Tongue (tissue), 2 donors: Measurements from ENCODE around the gene AKT1. TPM values are rescaled to one million over a fixed set of nuclear protein-coding genes. Genes with fewer than 3 reads are reported as not detected.
A peak's percentile ranks its signal among the peaks of the same experiment; 100 is the strongest.
"Not testable (repeated sequence)": the region's sequence is repeated elsewhere in the genome, so short reads cannot be mapped to it uniquely, and the experiment has no call there.

Experiments
- DNase-seq: peaks from one replicate; pipeline ENCODE4 v3.0.0-alpha.2; 2015
- total RNA-seq: library from RNA; depleted of rRNA; stranded (reverse); fragments of >200 nt; gene quantifications from one replicate; pipeline ENCODE4 v1.2.3, GENCODE V29; 2014

AKT1 gene
- total RNA-seq, result 198 TPM

DNA sequence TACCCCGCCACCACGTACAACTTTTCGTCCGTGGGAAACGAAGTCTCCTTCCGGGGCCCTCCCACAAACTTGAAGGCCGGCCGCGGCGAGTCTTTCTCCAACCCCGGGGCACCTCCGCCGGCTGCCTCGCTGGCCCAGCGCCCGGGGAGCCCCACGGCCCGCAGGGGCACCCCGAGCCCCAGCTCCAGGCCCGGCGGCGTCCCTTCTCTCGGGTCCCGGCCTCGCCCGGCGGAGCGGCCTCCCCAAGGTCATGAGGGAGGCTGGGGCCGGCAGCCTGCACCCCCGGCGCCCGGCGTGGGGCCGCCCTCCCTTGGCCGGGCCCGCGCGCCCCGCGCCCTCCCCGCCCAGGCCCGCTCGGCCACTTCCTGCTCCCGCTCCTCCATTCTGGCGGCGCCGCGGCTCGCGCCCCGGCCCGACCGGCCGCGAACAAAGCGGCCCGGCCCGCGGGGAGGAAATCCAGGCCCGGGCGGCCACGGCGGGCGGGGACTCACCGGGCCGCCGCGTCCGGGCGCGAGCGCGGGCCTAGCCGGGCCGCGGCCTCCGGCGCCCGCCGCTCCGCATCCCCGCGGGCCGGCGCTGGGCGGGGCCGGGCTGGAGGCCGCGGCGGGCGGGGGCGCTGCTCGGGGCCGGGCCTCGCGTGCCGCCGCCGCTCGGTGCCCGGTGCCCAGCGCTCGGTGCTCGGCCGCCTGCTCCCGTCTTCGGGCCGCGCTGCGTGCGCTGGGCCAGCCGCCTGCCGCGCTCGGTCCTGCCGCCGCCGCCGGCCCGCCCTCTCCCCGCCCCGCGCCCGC is at the start of gene AKT1:
TSS of gene AKT1 (minus strand) at position 756 of the 788 bp plus-strand sequence. CDS start 3,105 bp downstream, outside the sequence.
- no peak for DNase-seq

DNA sequence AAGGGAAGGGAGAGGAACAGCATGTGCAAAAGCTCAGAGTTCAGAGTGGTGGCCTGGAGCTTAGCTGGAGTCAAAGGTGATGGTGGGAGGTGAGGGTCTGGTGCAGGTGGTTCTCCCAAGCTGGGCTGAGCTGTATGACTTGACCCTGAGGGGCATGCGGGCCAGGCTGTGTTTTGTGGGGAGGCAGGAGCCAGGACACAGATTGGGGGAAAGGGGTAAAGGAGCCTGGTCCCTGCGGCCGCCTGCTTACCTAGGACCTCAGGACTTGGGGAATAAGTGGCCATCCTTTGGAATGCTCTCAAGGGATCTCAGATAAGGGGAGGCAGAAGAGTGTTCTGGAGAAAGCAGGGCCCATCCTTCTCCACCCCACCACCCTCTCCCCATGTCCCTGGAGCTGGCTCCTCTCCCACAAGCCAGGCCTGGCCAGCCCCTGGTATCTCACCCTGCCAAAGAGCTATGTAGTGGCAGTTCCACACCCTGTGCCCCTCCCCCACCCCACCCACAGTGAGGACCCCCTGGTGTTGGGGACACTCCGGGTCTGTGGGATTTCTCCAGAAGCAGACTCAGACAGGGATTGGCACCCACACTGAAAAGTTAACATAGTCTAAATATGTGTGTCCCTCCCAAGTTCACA is 49.6 kb upstream of the AKT1 start:
- no peak for DNase-seq

DNA sequence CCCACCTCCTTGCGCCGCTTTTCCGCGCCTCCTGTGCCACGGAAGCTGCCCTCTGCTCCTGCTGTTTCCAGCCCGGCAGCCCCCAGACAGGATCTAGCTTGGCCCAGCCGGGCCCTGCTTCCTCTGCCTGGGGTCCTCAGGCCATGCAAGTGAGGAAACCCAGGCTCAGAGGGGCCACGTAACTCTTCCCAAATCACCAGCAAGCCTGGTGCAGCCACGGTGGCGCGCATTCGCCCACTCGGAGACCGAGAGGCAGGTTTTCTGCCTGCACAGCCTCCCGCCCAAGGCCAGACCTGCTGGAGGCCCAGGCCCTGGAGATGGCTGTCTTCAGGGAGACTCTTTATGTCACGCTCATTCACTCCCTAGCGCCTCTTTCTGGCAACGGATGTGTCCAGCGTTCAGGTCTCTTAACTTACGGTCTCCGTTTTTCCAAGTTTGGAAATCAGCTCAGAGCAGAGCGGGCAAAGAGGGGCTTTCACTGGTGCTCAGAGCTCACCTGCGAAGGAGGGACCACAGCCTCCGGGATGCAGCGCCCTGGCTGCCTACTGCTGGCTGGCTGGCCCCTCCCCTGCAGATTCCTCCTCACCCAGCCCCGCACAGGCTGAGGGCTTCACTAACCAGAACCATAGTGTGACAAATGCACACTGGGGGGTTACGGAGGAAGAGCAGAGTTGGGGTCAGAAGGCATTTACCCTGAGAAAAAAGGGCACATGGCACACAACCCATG is 48.9 kb upstream of the AKT1 start:
- DNase-seq, result no peak

DNA sequence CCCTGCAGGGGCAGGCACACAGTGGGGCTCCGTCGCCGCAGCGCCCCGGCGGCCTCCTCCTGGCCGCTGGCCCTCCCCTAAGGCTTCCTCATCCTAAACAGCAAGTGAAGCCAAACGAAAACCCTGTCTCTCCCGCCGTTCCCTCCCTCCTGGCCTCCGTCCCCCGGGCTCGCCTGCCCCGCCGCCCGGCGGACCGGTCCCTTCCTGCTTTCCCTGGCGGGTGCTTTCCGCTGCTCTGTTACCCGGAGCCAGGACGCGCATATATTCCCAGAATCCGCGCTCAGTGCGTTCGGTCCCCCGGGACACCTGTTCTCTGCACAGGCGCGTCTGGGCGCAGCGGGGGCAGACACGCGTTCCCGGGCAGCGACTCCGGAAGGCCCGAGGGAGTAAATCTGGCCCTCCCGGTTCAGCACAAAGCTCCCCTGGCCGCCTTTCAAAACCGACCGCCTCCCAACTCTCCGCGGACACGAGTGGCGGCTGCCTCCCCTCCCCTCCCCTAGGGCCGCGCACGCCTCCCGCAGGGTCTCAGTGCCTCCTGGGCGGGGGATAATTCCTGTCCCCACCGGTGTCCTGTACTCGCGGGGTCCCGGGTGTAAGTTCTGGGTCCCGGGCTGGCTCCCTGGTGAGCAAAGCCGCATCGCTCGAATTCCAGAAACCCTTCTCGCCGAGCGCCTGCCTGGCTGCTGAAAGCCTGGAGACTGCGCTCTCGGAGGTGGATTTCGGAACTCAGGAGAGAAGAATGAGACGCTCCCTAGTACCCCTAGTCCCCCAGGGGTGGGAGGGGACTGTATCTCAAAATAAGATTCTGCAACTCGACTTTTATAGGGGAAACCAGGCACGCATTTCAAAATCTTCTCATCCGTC is 48.1 kb upstream of the AKT1 start:
- DNase-seq, result peak; percentile 37

DNA sequence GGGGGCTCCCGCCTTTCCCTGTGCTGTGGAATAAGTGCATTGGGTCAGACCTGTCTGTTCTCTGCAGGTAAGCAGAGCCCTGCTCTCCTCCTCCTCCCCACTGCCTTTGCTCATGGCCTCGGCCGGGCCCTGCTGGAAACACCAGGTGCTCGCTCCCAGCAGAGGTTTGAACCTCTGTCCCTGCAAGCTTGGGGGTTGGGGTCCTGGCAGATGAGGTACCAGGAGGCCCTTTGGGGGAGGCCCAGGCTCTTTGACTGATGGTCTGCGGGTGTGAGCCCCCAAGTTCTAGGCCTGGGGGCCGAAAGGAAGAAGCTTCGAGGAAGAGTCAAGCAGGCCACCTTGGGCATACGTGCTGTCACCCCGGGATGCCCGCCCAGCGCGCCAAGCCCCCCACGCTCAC is 47.5 kb upstream of the AKT1 start:
- DNase-seq, result no peak

DNA sequence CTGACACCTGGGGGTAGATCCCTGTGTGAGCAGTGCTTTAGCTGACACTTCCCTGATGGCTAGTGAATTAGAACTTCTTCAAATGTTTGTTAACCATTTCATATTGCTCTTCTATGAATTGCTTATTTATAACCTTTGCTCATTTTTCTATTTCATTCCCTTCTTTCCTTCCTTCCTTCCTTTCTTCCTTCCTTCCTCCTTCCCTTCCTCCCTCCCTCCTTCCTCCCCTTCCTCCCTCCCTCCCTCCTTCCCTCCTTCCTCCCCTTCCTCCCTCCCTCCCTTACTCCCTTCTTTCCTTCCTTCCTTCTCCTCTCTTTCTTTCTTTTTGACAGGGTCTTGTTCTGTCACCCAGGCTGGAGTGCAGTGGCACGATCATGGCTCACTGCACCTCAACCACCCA is 46.2 kb upstream of the AKT1 start:
- DNase-seq, result no peak

DNA sequence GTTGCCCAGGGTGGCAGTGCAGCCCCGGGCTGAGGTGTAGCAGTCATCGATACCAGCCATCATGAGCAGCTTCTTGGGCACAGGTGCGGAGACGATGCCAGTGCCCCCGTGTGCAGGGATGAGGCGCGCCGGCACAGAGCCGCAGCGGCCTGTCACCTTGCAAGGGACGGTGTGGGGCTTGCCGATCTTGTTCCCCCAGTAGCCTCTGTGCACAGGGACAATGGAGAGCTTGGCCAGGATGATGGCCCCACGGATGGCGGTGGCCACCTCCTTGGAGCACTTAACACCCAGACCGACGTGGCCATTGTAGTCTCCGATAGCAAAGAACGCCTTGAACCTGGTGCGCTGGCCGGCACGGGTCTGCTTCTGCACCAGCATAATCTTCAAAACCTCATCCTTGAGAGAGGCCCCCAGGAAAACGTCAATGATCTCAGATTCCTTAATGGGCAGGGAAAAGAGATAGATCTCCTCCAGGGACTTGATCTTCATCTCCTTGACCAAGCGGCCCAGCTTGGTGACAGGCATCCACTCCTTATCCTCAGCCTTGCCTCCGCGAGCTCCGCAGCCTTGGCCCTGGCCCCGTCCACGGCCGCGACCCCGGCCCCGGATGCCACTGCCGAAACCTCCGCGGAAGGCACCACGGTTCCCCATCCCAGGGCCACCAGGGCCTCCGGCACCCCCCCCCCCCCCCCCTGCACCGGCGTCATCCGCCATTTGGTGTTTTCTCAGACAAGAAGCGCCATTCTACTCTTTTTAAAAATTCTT is 40.8 kb upstream of the AKT1 start:
- DNase-seq, result not testable (repeated sequence)

DNA sequence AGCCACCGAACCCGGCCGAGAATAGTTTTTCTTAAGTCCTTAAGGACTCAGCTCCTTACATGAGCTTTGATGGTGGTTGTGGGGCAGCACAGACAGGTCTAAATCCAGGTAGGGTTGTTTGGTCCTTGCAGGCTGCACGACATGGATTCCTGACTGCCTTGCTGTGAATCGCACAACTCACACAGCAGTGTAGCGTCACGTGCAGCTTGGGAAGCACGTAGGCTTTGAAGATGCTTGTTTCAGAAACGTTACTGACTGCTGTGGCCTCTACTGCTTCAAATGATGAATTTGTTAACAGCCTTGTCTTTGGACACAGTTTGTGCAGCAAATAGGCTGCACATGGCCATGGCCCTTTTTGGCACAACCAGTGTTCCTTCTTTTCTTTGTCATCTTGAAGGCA is 35.2 kb upstream of the AKT1 start:
- no peak for DNase-seq

DNA sequence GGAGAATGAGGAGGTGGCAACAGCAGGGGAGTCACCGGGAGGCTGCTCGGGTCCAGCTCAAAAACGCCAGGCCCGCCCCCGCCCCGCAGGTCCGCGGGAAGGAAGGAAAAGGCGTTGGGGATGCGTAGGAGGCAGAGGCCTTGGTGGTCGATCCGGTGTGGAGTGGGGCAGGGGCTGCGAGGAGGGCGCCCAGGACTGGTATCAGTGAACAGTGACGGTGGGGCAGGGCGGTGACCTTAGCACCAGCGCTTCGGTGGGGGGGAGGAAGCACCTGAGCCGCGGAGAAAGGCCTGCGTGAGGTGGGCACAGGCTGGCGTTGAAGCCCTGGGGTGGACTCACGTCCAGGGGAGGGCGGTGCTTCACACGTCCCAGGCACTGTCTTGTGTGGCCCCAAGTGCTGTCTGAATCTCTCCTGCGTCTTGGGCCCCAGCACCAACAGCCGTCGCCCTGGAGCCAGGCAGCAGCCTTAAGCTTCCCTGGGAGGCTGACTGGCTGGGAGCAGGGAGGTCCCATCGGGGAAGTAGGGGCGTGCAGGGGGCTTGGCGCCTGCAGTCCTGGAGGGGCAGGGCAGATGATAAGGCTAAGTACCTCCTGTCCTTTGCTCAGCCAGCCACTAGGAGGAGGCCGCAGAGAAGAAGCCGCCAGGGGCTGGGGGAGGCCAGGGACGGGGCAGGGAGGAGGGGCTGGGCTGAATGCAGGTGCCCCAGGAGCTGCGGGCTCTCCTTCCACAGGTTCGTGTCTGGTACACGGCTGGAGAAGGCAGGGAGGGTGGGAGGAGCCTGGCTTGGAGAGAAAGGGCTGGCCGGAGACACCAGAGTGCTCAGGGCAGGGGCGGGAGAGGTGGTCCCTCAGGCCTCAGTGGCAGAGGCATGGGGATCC is 31.9 kb upstream of the AKT1 start:
- DNase-seq, result peak; percentile 24

DNA sequence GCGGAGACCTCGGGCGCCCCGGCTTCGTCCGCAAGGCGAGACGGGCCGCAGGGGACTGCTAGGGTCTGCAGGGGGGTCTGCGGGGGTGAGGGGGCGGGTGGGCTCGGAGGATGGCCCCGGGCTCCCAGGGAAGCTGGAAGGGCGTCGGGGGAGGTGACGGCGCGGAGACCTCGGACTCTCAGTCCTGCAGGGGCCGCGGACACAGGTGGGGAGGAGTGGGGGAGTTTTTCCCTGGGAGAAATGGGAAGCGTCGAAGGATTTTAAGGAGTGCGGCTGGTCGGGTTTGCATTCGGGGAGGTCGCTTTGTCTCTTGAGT is 31.3 kb upstream of the AKT1 start:
- DNase-seq, result no peak

DNA sequence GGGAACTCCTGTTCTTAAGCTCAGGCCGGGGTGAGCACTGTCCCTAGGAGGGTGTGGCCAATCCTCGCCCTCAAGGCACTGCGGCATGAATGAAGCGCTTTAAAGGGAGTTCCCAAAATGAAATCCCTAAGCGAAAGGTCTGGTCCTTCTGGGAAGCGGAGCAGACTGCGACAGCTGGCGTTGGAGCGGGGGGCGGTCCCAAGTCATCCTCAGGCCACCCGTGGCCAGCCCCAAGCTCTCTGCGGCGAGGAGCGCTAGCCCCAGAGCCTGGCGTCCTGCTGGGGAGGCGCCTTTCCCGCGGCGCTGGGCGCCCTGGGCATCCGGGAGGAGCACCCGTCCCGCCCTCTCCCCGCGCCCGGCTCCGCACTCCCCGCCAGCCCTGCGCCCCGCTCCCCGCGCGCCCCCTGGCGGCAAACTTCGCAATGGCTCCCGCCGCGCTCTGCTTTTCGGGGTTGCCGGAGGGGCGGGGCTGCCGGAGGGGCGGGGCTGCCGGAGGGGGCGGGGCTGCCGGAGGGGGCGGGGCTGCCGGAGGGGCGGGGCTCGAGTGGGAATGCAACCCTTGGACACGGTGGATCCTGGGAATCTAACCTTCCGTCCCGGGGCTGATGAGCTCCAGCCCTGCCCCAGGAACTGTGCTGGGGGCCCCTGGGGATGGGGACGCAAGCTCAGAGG is 30.8 kb upstream of the AKT1 start:
- DNase-seq, result peak; percentile 90

DNA sequence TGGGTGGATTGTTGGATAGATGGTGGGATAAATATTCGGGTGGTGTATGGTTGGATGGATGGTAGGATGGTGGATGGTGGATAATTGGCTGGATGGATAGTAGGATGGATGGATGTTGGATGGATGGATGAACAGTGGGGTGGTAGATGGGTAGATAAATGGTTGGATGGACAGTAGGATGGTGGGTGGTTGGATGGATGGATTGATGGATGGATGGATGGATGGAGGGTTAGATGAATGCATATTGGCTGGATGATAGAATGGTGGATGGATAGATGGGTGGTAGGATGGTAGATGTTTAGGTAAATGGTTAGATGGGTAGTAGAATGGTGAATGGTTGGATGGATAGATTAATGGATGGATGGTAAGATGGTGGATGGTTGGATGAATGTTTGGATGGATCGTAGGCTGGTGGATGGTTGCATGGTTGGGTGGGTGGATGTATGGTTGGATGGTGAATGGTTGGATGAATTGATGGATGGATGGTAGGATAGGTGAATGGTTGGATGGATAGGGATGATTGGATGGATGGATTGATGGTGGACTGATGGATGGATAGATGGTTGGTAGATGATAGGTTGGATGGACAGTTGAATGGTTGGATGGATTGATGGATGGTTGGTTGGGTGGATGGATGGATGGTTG is 28.9 kb upstream of the AKT1 start:
- DNase-seq, result no peak

DNA sequence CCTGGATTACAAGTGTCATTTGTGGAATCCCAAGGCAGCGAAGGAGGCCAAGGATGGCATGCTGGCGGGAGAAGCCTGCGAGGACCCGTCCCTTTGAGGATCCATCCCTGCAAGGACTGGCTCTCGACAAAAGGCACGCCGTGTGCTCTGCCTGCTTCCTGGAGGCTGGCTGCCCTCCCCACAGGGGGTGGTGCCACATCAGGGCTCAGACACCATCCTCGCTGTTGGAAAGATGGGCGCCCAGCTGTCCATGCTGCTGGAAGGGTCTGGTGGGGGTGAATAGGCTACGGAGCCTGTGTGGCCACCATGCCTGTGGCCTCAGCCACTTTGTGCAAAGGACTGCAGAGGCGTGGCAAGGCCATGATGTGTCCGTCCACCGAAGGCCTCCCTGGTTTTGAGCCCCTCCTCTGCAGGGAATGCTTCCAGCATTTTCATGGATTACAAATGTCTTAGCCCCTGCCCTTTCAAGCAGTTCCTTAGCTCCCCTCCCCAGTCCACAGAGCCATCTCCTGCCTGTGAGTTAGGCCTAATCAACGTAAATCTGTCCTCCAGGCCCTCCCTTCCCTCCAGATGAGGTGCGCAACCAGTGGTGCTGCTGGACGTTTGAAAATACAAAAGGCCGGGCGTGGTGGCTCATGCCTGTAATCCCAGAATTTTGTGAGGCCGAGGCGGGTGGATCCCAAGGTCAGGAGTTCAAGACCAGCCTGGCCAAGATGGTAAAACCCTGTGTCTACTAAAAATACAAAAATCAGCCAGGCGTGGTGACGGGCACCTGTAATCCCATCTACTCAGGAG is 27.5 kb upstream of the AKT1 start:
- DNase-seq, result no peak

DNA sequence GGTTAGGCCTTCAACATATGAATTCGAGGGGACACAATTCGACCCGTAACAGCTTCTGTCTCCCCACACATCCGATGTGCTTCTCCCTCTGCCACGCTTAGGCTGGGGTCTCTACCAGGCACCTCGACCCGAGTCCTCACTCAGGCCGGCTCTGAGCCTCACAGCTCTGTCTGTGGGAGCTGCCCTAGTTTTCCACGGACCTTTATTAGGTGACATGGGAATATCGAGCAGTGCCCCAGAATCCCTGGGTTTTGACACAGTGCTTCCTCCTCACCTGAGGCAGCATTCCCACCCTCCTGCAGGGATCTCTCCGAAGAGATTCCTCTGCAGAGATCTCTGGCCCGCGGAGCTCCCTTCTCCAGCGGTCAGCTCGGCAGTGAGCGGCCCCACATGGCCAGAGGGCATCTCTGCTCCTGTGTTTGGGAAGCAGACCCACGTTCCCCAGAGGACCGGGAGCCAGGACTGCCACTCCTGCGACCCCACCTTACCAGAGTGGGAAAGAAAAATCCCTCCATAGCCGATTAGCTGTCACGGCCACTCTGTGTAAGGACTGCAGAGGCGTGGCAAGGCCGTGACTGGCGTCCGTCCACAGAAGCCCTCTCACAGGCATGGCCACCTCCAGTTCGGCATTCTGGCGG is 26.5 kb upstream of the AKT1 start:
- DNase-seq, result no peak

DNA sequence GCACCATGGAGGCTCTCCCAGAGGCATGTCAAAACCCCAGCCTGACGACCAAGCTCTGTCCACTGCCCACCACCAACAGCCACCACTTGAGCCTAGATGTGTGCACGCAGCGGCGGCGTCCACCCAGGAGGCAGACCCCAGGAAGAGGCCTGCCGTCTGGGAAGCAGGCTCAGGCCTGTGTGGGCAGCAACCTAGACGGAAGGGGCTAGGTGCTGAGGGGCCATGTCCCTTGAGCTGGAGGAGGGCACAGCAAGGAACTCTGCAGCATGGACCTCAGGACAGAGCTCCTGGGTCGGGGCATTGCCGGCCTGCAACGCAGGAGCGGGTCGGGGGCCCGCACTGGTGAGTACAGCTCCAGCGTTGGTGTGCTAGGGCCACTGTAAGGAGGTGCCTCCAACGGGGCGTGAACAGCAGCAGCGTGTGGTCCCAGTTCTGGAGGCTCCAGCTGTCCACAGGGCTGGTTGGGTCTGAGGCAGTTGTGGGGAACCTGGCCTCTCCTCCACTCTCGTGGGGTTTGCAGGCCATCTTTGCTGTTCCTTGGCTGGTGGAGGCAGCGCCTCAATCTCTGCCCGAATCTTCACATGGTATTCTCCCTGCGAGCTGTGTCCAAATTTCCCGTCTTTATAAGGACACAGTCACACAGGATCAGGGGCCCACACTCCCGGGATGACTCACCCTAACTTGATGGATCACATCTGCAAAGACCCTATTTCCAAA is 25.8 kb upstream of the AKT1 start:
- DNase-seq, result no peak

DNA sequence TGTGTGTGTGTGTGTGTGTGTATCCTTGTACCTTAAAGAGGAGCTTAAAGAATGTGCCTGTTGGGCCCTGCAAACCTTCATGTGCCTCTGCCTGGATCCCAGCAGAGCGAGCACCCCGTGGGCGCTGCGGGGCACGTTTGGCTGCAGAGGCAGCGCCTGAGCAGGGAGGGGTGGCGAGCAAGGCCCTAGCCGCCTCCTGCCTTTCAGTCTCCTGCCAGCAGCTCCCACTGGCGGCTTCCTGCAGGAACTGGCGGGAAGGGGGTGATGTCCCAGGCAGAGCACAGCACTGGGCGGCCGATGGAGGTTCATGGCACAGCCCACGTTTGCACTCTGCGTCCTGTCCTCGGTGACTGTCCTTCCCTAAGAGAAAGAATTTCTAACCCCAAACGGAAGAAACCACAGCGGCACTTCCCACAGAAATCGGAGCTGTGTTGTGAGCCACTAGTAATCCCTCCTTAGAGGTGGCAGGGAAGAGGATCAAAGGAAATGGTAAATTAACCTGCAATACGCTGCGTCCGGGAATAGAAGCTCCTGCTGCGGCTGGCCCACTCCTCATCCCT is 25.2 kb upstream of the AKT1 start:
- peak; percentile 67 for DNase-seq

DNA sequence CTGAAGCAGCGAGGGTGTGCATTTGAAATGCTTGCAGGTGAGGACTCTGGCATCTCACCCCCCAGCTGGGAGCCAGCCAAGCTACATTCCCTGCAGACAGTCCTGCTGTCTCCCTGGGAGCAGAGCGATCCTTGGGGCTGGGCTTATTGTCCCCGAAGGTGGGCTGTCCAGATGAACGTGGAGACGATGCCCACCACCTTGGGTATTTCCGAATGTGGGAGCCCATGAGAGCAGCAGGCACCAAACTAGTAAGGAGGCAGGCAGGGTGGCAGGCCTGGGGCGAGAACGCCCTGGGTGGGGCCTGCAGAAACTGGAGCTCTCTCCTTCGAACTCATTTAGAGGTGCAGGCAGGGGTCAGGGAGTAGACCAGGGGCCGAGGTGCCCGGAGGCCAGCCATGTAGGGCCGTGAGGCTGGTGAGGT is 23.8 kb upstream of the AKT1 start:
- DNase-seq, result no peak
